Lower leg skin (tissue), 4 donors: Measurements from ENCODE around the gene PROKR1. TPM values are rescaled to one million over a fixed set of nuclear protein-coding genes. Genes with fewer than 3 reads are reported as not detected.
A peak's percentile ranks its signal among the peaks of the same experiment; 100 is the strongest.
"Not testable (repeated sequence)": the region's sequence is repeated elsewhere in the genome, so short reads cannot be mapped to it uniquely, and the experiment has no call there.

Experiments used
- DNase-seq, 2 donors: peaks; one replicate each; pipeline ENCODE4 v3.0.0-alpha.2; 2019; ENCODE audit warnings: low spot score in 2 of 2
- H3K4me3 ChIP-seq: fragments of 200-600 bp; sonication (generic); 2 replicates; pipeline ENCODE4 v1.5.1; 2017; ENCODE audit warnings: mild to moderate bottlenecking, low read depth; ENCODE audit not compliant: poor library complexity, severe bottlenecking
- CTCF ChIP-seq, 3 donors: fragments of 450-650 bp; IDR thresholded peaks; one replicate each; pipeline ENCODE4 v1.5.1; 2016; ENCODE audit warnings: antibody characterized with exemption in 3 of 3, mild to moderate bottlenecking in 3 of 3, moderate library complexity in 2 of 3
- POLR2A ChIP-seq, 2 donors: fragments of 450-650 bp; IDR thresholded peaks; one replicate each; pipeline ENCODE4 v1.6.1; 2016 to 2017; ENCODE audit warnings: antibody characterized with exemption in 2 of 2, mild to moderate bottlenecking in 1 of 2, moderate library complexity in 1 of 2
- WGBS, 2 donors: methylation state at CpG; one replicate each; pipeline ENCODE4 v1.1.5; 2018; 5-methylcytosine and 5-hydroxymethylcytosine counted together
- intact Hi-C: fragments of 100-400 bp; cut with DNase I; formaldehyde crosslinking; loops from one replicate; pipeline ENCODE4 v1.15.0; 2023; ENCODE audit warnings: low total_unique reads
- total RNA-seq, 4 donors: library from RNA; depleted of rRNA; stranded (reverse); fragments of >200 nt; gene quantifications; one replicate each; pipeline ENCODE4 v1.1.0, GENCODE V29; 2016

Gene PROKR1
- total RNA-seq: under 1 TPM in 2 of 4 donors, not detected in 2; 0.19 to 0.23 TPM

DNA sequence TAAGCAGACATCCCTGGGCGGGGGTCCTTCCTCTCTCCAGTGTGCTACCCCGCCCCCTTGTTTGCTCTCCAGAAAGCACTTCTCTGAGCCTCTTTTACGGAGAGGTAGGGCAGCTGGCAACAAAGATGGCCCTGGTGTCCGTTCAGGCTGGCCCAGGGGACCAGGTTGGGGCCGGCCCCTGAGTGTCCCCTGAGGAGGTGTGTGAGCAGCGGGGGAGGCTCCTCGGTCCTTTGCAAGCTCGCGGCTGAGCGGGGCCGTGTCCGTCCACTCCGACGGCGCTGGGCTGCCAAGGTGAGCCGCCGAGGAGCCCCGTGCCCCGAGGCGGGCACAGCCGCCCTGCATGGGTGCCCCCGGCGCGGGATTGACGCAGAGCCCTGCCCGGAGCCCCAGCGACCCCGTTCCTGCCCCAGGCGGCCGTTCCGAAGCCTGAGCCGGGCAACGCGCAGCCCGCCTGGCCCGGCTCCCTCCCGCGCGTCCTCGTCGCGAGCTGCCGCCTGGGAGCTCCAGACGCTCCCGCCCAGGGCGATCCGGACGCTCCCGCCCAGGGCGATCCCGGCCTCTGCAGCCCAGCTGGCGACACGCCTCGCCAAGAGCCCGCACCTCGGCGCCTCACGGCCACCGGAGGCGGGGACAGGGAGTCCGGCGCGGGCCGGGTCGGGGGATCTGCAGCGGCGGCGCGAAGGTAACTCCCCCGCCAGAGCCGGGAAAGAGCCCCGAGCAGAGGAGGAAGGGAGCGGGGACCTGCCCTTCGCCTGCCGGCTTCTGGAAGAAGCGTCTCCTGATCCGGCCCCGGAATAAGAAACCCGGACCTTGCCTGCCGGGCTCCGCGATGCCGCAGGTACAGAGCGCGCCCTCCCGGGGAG is at the start of gene PROKR1:
TSS of gene PROKR1 (plus strand) at position 569 of the 863 bp plus-strand sequence. CDS start 2,243 bp downstream, outside the sequence.
- TF ChIP-seq POLR2A (IDR thresholded peaks at IDR 0.05) (no peak), CTCF (IDR thresholded peaks at IDR 0.05) (no peak)
- peak within 1 kb of the TSS; percentile 15 for H3K4me3 ChIP-seq
- intact Hi-C loops: no loop called here
- DNase-seq: no peak
- 3 to 6% methylated on average over 17 to 52 of the region's 86 CpGs for WGBS, 2 donors

DNA sequence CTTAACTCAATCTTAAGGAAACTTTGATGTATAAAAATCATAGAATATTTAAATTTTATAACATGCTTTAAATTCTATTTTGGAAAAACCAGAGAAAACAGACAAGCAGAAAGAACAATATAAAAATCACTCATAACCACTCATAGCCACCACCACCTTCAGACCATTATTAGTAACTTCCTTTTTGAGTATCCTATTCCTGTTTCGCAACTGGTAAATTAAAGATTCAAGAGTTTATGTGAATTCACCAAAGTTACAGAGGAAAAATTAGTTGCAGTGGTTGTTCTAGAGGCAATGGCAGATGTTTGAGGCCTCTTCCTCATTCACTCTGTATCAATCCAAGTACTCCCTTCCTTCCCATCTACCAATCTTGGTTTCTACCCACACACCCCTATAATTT is 49.3 kb upstream of the PROKR1 start:
- intact Hi-C loops: no loop called here
- WGBS, 2 donors: 92 to 95% methylated on average over 1 of the region's 1 CpG
- no peak for DNase-seq
- TF ChIP-seq POLR2A (IDR thresholded peaks at IDR 0.05) (no peak), CTCF (IDR thresholded peaks at IDR 0.05) (no peak)
- no peak overlapping the region for H3K4me3 ChIP-seq

DNA sequence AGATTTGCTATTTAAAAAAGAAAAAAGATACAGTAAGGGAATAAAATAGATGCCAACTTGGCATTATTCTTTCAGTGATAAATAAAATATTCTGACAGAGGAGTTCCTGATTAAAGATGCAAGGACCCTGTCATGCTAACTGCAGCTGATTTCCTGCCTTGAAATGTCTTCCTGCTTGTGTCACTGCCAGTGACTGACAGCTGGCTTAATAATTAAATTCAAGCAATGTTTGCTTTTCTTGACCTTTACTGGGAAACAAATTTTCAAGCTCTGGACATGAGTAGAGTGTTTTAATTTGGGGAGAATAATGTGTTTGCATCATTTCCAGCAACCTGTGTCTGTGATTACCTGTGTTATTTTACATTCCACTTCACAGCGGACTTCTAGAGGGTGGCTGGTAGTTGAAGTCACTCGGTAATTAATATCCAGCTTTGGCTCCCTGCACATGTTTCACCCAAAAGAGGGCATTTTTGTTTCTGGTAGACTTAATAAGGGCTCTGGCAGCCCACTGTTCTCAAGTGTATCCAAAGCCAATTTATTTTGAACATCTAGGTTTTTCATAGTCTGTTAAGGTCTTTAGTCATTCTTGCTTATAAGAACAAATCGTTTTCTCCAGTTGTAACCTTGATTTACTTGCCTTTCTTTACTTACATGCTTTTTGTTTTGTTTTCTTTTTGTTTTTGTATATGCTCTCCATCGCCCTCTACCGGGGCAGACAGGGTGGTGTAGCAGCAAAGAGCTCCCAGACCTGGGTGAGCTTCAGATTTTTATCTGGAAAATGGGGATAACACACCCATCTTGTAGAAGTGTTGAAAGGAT is 48.5 kb upstream of the PROKR1 start:
- intact Hi-C loops: no loop called here
- DNase-seq: no peak
- no peak overlapping the region for H3K4me3 ChIP-seq
- TF ChIP-seq POLR2A (IDR thresholded peaks at IDR 0.05) (no peak), CTCF (IDR thresholded peaks at IDR 0.05) (no peak)
- WGBS, 2 donors: 29 to 34% methylated on average over 5 of the region's 5 CpGs

DNA sequence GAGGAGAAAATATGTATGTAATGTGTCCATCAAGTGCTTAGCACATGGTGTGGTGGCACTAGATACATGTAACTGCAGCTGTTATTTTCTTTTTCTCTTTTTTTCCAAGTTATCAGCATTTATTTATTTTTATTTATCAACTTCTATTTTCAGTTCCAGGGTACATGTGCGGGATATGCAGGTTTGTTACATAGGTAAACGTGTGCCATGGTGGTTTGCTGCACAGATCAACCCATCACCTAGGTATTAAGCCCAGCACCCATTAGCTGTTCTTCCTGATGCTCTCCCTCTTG is 47.9 kb upstream of the PROKR1 start:
- H3K4me3 ChIP-seq, intact Hi-C loops, DNase-seq: not testable (repeated sequence)
- 81 to 89% methylated on average over 2 of the region's 2 CpGs for WGBS, 2 donors

- intact Hi-C loops: loop anchor here (5.0 kb wide), 1 partner anchor 527 kb away; no protein-coding TSS in a partner anchor
- DNase-seq, H3K4me3 ChIP-seq: not testable (repeated sequence)
- WGBS, 2 donors: 94 to 100% methylated on average over 3 of the region's 3 CpGs
Measured at GRCh38 chr2:68600495-68600894, 42.9 kb upstream of the PROKR1 start.

DNA sequence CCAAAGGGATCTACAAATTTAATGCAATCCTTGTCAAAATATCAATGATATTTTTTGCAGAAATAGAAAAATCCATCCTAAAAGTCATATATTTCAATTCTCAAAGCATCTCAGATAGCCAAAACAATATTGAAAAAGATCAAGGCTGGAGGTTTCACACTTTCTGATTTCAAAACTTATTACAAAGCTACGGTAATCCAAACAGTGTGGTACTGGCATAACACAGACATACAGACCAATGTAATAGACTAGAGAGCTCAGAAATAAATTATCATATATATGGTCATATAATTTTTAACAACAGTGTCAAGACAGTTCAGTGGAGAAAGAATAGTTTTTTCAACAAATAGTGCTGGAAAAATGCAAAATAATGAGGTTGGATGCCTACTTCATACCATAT is 40.3 kb upstream of the PROKR1 start:
- 97 to 98% methylated on average over 1 of the region's 1 CpG for WGBS, 2 donors
- DNase-seq: no peak
- intact Hi-C loops: loop anchor here (5.0 kb wide), 1 partner anchor 524 kb away; no protein-coding TSS in a partner anchor
- H3K4me3 ChIP-seq: no peak overlapping the region
- TF ChIP-seq CTCF (IDR thresholded peaks at IDR 0.05): no peak
- no peak for TF ChIP-seq POLR2A (IDR thresholded peaks at IDR 0.05)
